ENCODE measurements around the gene DNAH3. TPM values are rescaled to one million over a fixed set of nuclear protein-coding genes. Genes with fewer than 3 reads are reported as not detected.

Gene DNAH3
- total RNA-seq, 1 experiment from 2014 or later, result not detected

Other genes starting within 250 kb of the DNAH3 start
- 9.7 and 10.6 TPM in 2 replicates for gene LDAF1, start 7.8 kb upstream of the DNAH3 start, total RNA-seq (2014; rRNA removed; shearing (Covaris generic))
- not detected in 2 replicates for gene ZP2, start 60.7 kb upstream of the DNAH3 start, total RNA-seq (2014; rRNA removed; shearing (Covaris generic))
- gene ANKS4B, start 82.9 kb upstream of the DNAH3 start, total RNA-seq (2014; rRNA removed; shearing (Covaris generic)), result not detected in 2 replicates
- gene CRYM, start 127.4 kb upstream of the DNAH3 start, total RNA-seq (2014; rRNA removed; shearing (Covaris generic)), result 0.67 and 0.78 TPM in 2 replicates

All from A172 (cell line).